ENCODE results near the gene VAC14. TPM values are rescaled to one million over a fixed set of nuclear protein-coding genes. Genes with fewer than 3 reads are reported as not detected.

VAC14 gene
- total RNA-seq, 1 experiment from 2014 or later, result 21.3 TPM

GRCh38 chr16:70709942-70710341 is 91.0 kb downstream of the VAC14 start:
- Histone ChIP-seq H3K4me1 (peaks cover 33% of the 10 kb centered on the region), H3K36me3 (no peaks in the 10 kb centered on the region), H3K4me3 (no peak overlapping the region), H3K9me3 (replicated peaks) (no peaks in the 10 kb centered on the region), H3K27ac (no peak overlapping the region), H3K27me3 (no peaks in the 10 kb centered on the region)
- DNase-seq, result no peak

- no peak for DNase-seq
- Histone ChIP-seq H3K4me3 (no peak overlapping the region), H3K36me3 (no peaks in the 10 kb centered on the region), H3K27me3 (no peaks in the 10 kb centered on the region), H3K27ac (no peak overlapping the region), H3K9me3 (replicated peaks) (no peaks in the 10 kb centered on the region), H3K4me1 (peaks cover 32% of the 10 kb centered on the region)
Observed at GRCh38 chr16:70709457-70709856, 91.5 kb downstream of the VAC14 start.

GRCh38 chr16:70708366-70709246 is 92.4 kb downstream of the VAC14 start:
- H3K27me3 ChIP-seq, result no peaks in the 10 kb centered on the region
- DNase-seq, result peak in 1 of 2 experiments; percentile 27
- no peak overlapping the region for H3K4me3 ChIP-seq
- H3K9me3 ChIP-seq (replicated peaks), result no peaks in the 10 kb centered on the region
- H3K4me1 ChIP-seq, result peaks cover 32% of the 10 kb centered on the region
- no peaks in the 10 kb centered on the region for H3K36me3 ChIP-seq
- H3K27ac ChIP-seq, result no peak overlapping the region

- Histone ChIP-seq H3K9me3 (replicated peaks) (no peaks in the 10 kb centered on the region), H3K27me3 (no peaks in the 10 kb centered on the region), H3K4me3 (no peak overlapping the region), H3K36me3 (no peaks in the 10 kb centered on the region), H3K27ac (no peak overlapping the region), H3K4me1 (peaks cover 41% of the 10 kb centered on the region)
- no peak for DNase-seq
Observed at GRCh38 chr16:70706948-70707465, 94.0 kb downstream of the VAC14 start.

- DNase-seq, result no peak
- no peaks in the 10 kb centered on the region for H3K36me3 ChIP-seq
- H3K27me3 ChIP-seq, result no peaks in the 10 kb centered on the region
- no peak overlapping the region for H3K27ac ChIP-seq
- H3K4me1 ChIP-seq, result peaks cover 60% of the 10 kb centered on the region
- no peaks in the 10 kb centered on the region for H3K9me3 ChIP-seq (replicated peaks)
- no peak overlapping the region for H3K4me3 ChIP-seq
Observed at GRCh38 chr16:70705056-70705455, 95.9 kb downstream of the VAC14 start.

- H3K36me3 ChIP-seq, result no peaks in the 10 kb centered on the region
- peaks cover 65% of the 10 kb centered on the region for H3K4me1 ChIP-seq
Observed at GRCh38 chr16:70704586-70704985, 96.4 kb downstream of the VAC14 start.

GRCh38 chr16:70703835-70704381 is 97.0 kb downstream of the VAC14 start:
- Histone ChIP-seq H3K4me3 (no peak overlapping the region), H3K27me3 (no peaks in the 10 kb centered on the region), H3K36me3 (no peaks in the 10 kb centered on the region), H3K4me1 (peaks cover 68% of the 10 kb centered on the region), H3K27ac (no peak overlapping the region; the same call in 1 of the 2 replicates), H3K9me3 (replicated peaks) (no peaks in the 10 kb centered on the region)
- no peak for DNase-seq

More at GRCh38 chr16:70704586-70704985, 96.4 kb downstream of the VAC14 start:
- H3K27ac ChIP-seq, result no peak overlapping the region
- no peaks in the 10 kb centered on the region for H3K9me3 ChIP-seq (replicated peaks)
- no peak overlapping the region for H3K4me3 ChIP-seq
- H3K27me3 ChIP-seq, result no peaks in the 10 kb centered on the region
- no peak for DNase-seq

GRCh38 chr16:70703041-70703834 is 97.7 kb downstream of the VAC14 start:
- DNase-seq, result peak; percentile 87 to 88
- Histone ChIP-seq H3K27me3 (no peaks in the 10 kb centered on the region), H3K36me3 (no peaks in the 10 kb centered on the region), H3K4me1 (peaks cover 68% of the 10 kb centered on the region), H3K27ac (peak overlapping the region; percentile 72), H3K4me3 (no peak overlapping the region), H3K9me3 (replicated peaks) (no peaks in the 10 kb centered on the region)

GRCh38 chr16:70702624-70703023 is 98.3 kb downstream of the VAC14 start:
- Histone ChIP-seq H3K27ac (peak overlapping the region; percentile 72), H3K4me3 (no peak overlapping the region), H3K9me3 (replicated peaks) (no peaks in the 10 kb centered on the region), H3K4me1 (peaks cover 70% of the 10 kb centered on the region), H3K27me3 (no peaks in the 10 kb centered on the region), H3K36me3 (no peaks in the 10 kb centered on the region)
- no peak for DNase-seq

- Histone ChIP-seq H3K4me1 (peaks cover 72% of the 10 kb centered on the region), H3K27ac (peak overlapping the region; percentile 97), H3K27me3 (no peaks in the 10 kb centered on the region), H3K36me3 (no peaks in the 10 kb centered on the region), H3K4me3 (no peak overlapping the region), H3K9me3 (replicated peaks) (no peaks in the 10 kb centered on the region)
- no peak for DNase-seq
Observed at GRCh38 chr16:70701998-70702397, 99.0 kb downstream of the VAC14 start.

- no peaks in the 10 kb centered on the region for H3K36me3 ChIP-seq
Observed at GRCh38 chr16:70701596-70701995, 99.4 kb downstream of the VAC14 start.

GRCh38 chr16:70701036-70701435 is 99.9 kb downstream of the VAC14 start:
- Histone ChIP-seq H3K27me3 (no peaks in the 10 kb centered on the region), H3K4me3 (no peak overlapping the region), H3K4me1 (peaks cover 78% of the 10 kb centered on the region), H3K9me3 (replicated peaks) (no peaks in the 10 kb centered on the region), H3K27ac (peak overlapping the region; percentile 97), H3K36me3 (no peaks in the 10 kb centered on the region)
- peak; percentile 73 to 85 for DNase-seq

More at GRCh38 chr16:70701596-70701995, 99.4 kb downstream of the VAC14 start:
- peaks cover 72% of the 10 kb centered on the region for H3K4me1 ChIP-seq
- no peak overlapping the region for H3K4me3 ChIP-seq
- H3K9me3 ChIP-seq (replicated peaks), result no peaks in the 10 kb centered on the region
- H3K27ac ChIP-seq, result peak overlapping the region; percentile 97
- DNase-seq, result no peak
- no peaks in the 10 kb centered on the region for H3K27me3 ChIP-seq

- no peak overlapping the region for H3K4me3 ChIP-seq
- no peaks in the 10 kb centered on the region for H3K27me3 ChIP-seq
- no peaks in the 10 kb centered on the region for H3K9me3 ChIP-seq (replicated peaks)
- DNase-seq, result peak; percentile 85 to 87
- no peaks in the 10 kb centered on the region for H3K36me3 ChIP-seq
- H3K27ac ChIP-seq, result peak overlapping the region; percentile 97
- H3K4me1 ChIP-seq, result peaks cover 82% of the 10 kb centered on the region
Observed at GRCh38 chr16:70700101-70701020, 100.6 kb downstream of the VAC14 start.

GRCh38 chr16:70699696-70700095 is 101.3 kb downstream of the VAC14 start:
- Histone ChIP-seq H3K36me3 (no peaks in the 10 kb centered on the region), H3K4me3 (no peak overlapping the region), H3K27me3 (no peaks in the 10 kb centered on the region), H3K4me1 (peaks cover 83% of the 10 kb centered on the region), H3K9me3 (replicated peaks) (no peaks in the 10 kb centered on the region), H3K27ac (peak overlapping the region; percentile 97)
- no peak for DNase-seq
